C1 segment of cervical spinal cord (tissue), 14 donors: ENCODE measurements around the gene FNDC3B.
"Not testable (repeated sequence)": the region's sequence is repeated elsewhere in the genome, so short reads cannot be mapped to it uniquely, and the experiment has no call there.

Experiments used
- DNase-seq, 14 donors: peaks; one replicate each; lab custom pipeline; 2025; lab: John Stamatoyannopoulos, UW

FNDC3B gene

GRCh38 chr3:172031996-172032395 is 7.4 kb upstream of the FNDC3B start:
- DNase-seq: no peak

- no peak for DNase-seq
Measured at GRCh38 chr3:172033396-172033795, 6.0 kb upstream of the FNDC3B start.

GRCh38 chr3:172034786-172035685 is 4.3 kb upstream of the FNDC3B start:
- no peak for DNase-seq

GRCh38 chr3:172036541-172037215 is 2.7 kb upstream of the FNDC3B start:
- no peak for DNase-seq

GRCh38 chr3:172038798-172039435 is 461 bp upstream of the FNDC3B start:
- no peak for DNase-seq

GRCh38 chr3:172040078-172040980 is 951 bp downstream of the FNDC3B start:
- DNase-seq: peak in 12 of 14 donors; percentile 12 to 82 (median 59)

GRCh38 chr3:172040981-172041963 is 1.9 kb downstream of the FNDC3B start:
- peak in 2 of 14 donors; percentile 3 to 4 for DNase-seq

GRCh38 chr3:172042136-172042662 is 2.8 kb downstream of the FNDC3B start:
- no peak for DNase-seq

GRCh38 chr3:172042663-172043179 is 3.3 kb downstream of the FNDC3B start:
- not testable (repeated sequence) for DNase-seq

- no peak for DNase-seq
Measured at GRCh38 chr3:172043233-172043632, 3.9 kb downstream of the FNDC3B start.

GRCh38 chr3:172043766-172044165 is 4.4 kb downstream of the FNDC3B start:
- DNase-seq: no peak

GRCh38 chr3:172044833-172045585 is 5.6 kb downstream of the FNDC3B start:
- DNase-seq: no peak

GRCh38 chr3:172046268-172046915 is 7.0 kb downstream of the FNDC3B start:
- no peak for DNase-seq

- no peak for DNase-seq
Measured at GRCh38 chr3:172047567-172048115, 8.3 kb downstream of the FNDC3B start.

GRCh38 chr3:172048599-172048998 is 9.2 kb downstream of the FNDC3B start:
- no peak for DNase-seq

GRCh38 chr3:172051310-172051956 is 12.1 kb downstream of the FNDC3B start:
- DNase-seq: no peak

- no peak for DNase-seq
Measured at GRCh38 chr3:172051957-172052354, 12.6 kb downstream of the FNDC3B start.
